Measurements from ENCODE around the gene MMP3.

- TF ChIP-seq, protein P1, sequence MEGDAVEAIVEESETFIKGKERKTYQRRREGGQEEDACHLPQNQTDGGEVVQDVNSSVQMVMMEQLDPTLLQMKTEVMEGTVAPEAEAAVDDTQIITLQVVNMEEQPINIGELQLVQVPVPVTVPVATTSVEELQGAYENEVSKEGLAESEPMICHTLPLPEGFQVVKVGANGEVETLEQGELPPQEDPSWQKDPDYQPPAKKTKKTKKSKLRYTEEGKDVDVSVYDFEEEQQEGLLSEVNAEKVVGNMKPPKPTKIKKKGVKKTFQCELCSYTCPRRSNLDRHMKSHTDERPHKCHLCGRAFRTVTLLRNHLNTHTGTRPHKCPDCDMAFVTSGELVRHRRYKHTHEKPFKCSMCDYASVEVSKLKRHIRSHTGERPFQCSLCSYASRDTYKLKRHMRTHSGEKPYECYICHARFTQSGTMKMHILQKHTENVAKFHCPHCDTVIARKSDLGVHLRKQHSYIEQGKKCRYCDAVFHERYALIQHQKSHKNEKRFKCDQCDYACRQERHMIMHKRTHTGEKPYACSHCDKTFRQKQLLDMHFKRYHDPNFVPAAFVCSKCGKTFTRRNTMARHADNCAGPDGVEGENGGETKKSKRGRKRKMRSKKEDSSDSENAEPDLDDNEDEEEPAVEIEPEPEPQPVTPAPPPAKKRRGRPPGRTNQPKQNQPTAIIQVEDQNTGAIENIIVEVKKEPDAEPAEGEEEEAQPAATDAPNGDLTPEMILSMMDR (conservative IDR thresholded peaks at IDR 0.05), result no peak
- no peak for TF ChIP-seq ZFX (IDR thresholded peaks at IDR 0.05)
Observed at GRCh38 chr11:102791271-102792036, 52.0 kb downstream of the MMP3 start.

Data from C4-2B (cell line).